Measurements from ENCODE around the gene KIF19.

GRCh38 chr17:74288785-74289184 is 37.2 kb upstream of the KIF19 start:
- TF ChIP-seq, protein P1, sequence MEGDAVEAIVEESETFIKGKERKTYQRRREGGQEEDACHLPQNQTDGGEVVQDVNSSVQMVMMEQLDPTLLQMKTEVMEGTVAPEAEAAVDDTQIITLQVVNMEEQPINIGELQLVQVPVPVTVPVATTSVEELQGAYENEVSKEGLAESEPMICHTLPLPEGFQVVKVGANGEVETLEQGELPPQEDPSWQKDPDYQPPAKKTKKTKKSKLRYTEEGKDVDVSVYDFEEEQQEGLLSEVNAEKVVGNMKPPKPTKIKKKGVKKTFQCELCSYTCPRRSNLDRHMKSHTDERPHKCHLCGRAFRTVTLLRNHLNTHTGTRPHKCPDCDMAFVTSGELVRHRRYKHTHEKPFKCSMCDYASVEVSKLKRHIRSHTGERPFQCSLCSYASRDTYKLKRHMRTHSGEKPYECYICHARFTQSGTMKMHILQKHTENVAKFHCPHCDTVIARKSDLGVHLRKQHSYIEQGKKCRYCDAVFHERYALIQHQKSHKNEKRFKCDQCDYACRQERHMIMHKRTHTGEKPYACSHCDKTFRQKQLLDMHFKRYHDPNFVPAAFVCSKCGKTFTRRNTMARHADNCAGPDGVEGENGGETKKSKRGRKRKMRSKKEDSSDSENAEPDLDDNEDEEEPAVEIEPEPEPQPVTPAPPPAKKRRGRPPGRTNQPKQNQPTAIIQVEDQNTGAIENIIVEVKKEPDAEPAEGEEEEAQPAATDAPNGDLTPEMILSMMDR (IDR thresholded peaks at IDR 0.05): no peak
- no peak for TF ChIP-seq EP300 (IDR thresholded peaks at IDR 0.05)

Data from stomach (tissue), 4 donors.